Kasumi-1 (cell line): ENCODE data around the gene LRRC47.
"Not testable (repeated sequence)": the region's sequence is repeated elsewhere in the genome, so short reads cannot be mapped to it uniquely, and the experiment has no call there.

ENCODE experiments used
- DNase-seq, 2 experiments: peaks; one replicate each; lab custom pipeline; 2025; lab: John Stamatoyannopoulos, UW

LRRC47 gene

DNA sequence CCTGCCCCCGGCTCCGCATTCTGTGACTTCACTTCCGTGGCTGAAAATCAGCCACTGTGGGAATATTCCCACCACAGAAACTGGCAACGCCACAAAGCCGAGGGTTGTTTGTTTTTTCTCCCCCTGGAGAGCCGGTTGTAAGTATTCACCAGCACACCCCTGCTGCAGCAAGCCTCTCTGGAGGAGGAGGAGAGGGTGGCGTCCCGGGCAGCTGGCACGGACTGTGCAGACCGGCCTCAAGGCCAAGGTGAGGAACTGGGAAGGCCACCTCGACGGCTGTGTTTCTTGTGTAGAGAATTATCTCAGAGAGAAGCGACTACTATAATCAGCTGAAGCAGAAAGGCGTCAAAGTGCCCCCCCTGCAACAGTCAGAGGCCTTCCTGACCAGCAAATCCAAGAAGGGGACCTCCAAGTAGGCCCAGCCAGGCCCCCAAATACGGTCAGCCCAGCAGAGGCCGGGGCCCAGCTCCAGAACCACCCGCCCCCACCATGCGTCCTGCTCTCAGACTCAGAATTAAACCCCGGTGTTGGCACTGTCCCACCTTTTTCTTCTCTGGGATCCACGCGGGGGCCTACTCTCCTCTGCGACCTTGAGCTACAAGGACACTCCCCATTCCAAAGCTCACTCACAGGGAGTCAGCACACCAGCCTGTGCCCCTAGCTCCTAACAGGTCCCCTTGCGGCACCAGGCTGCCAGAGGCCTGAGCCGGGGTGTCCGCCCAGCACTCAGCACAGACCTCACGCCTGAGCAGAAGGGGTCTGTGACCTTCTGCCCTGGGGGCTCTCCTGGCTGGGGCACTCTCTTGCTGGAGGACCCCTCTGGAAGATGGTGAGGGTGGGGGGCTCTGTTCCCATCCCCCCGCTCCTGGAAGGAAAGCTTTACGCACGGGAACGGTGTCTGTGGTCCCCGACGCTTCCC lies 24.9 kb downstream of the LRRC47 start:
- no peak for DNase-seq

GRCh38 chr1:3770047-3770765 lies 26.1 kb downstream of the LRRC47 start:
- no peak for DNase-seq

DNA sequence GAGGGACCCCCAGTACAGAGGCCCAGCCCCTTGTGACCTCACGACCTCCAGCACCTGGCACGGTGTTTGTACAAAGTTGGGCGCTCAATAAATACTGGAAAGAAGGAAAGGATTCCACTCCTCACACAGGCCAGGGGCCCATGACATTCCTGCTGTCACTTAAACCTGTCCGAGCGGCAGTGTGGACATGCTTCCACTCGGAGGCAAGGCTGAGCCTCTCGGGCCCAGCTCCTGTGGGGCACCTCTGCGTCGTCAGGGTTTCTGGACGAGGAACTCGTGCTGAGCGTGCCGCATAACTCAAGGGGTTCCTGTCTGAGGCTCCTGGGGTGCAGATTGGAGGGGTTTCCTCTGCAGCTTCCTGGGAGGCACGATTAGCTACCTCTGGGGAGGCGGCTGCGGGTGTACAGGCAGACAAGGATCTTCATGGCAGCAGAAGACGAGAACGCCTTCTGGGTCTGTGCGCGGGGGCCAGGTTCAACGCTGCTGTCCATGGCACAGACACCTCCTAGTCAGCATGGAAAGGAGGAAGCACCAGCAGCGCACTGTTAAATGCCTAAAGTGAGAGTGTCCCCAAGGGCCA lies 27.4 kb downstream of the LRRC47 start:
- DNase-seq, result no peak

GRCh38 chr1:3767328-3767925 lies 28.9 kb downstream of the LRRC47 start:
- DNase-seq, result no peak

DNA sequence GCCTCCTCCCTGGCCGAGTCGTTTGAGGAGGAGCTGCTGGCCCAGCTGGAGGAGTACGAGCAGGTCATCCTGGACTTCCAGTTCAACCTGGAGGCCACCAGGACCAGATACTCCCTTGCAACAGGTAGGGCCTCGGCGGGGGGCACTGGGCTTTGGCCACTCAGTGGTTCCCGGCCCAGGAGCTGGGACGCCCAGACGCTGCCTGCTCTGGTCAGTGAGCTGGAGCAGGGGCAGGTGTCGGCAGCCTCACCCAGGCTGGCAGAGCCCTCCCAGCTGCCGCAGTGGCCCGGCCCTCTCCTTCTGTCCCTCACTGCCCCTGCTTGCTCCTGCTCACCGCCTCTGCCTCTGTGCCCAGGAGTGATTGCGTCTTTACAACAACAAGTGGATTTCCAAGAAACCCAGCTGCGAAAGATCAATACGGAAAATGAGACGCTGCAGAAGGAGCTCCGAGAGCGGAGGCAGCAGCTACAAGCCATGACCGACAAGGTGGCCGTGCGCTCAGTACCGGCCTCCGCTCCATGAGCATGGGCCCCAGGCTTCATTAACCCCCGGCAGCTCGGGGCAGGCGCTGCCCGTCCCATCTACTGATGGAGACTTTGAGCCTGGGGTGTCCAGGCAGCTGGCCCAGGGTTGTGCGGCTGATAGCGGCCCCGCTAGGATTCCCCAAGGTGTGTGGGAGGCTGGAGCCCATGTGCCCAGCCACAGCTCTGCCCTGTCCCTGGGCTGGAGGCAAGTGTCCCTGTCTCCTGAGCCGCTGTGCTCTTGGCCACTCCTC lies 32.8 kb downstream of the LRRC47 start:
- no peak for DNase-seq

DNA sequence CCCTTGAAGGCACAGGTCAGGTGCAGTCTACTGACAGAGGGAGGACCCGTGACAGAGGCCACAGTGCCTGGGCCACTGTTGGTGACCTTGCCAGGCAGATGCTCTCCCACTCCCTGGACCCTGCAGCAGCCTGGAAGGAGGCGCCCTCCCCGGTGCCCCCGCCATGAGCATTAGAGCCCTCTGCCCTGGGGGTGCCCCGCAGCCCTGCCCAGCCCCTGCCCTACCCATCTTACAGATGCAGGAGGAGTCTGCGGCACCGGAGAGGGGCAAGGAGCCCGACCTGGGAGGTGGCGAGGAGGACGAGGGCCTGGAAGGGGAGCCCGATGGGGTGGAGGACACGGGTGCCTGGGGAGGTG lies 33.4 kb downstream of the LRRC47 start:
- DNase-seq, result no peak

DNA sequence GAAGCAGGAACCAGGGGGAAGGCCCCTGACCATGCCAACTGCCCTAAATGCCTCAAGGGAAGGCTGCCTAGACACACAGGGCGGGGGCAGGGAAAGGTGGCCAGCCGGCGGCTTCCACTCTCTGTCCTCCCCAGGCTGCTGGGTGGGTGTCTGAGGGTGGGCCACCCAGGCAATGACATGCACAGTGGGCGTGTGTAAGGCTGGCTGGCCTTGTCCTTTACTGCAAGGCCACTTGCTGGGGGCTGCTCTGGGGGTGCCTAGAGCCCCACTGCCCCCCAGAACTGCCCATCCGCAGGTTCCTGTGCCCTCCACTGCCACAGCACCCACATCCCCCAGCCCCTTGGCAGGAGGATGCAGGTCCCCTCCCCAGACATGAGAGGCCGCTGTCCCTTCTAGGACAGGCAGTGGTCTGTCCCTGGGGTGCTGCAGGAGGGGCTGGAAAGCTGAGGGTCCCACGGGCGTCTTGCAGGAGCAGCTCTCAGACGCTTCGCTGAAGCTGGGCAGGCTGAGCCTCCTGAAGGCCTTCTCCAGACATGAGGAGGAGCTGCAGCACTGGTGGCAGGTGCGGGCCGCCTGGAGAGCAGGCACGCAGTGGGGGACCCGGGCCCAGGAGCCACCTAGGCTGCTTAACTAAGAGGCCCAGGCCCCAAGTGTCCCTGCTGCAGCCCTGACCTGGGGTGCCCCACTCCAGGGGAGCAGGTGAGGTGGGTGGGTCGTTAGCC lies 34.0 kb downstream of the LRRC47 start:
- no peak for DNase-seq

DNA sequence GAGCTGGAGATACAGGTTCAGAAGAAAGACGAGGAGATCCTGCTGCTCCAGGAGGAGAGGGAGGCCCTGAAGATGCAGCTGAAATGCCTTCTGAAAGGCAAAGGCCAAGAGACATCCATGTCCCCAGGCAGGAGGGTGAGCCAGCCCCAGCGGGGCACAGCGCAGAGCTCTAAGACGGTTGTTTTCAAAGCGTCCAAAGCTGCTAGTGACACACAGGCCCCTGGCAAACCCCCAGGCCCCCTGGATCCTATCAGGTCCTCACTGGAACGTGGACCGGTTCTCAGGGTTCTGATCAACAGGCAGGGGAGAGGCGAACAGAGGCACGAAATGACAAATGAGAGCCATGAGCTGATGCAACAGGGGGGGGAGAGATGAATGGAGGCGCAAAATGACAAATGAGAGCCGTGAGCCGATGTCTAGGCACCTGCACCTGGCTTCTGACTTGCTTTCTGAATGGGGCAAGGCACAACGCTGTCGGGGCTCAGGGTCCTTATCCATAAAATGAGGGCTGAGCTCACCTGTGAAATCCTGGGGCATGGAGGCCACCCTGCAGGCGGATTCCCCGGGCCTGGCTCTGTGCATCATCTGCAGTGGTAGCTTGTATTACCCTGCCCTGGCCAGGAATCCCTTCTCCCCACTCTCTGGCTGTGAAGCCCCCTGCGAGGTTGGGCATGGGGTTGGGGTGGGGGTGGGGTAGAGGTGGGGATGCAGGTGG lies 34.8 kb downstream of the LRRC47 start:
- no peak for DNase-seq

- no peak for DNase-seq
Observed at GRCh38 chr1:3759796-3760195, 36.5 kb downstream of the LRRC47 start.

GRCh38 chr1:3759164-3759563 lies 37.1 kb downstream of the LRRC47 start:
- no peak for DNase-seq

DNA sequence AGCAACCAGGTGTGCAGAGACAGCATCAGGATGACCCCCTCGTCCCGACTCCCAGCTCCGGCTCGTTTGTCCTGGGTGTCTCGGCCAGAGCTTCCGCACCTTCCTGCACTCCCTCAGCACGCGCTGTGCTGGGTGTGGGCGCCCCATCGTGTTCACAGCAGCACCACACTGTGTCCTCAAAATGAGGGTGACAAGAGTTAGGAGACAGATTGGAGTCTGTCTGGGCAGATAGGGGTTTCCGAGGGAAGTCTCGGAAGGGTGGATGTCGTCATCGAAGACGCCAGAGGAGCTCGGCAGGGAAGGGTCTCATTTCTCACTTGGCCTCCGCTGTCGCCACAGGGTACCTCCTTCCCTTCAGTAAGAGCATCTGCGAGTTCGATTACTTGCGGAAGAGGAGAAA lies 39.9 kb downstream of the LRRC47 start:
- DNase-seq, result no peak

- no peak for DNase-seq
Observed at GRCh38 chr1:3753656-3754454, 42.4 kb downstream of the LRRC47 start.

DNA sequence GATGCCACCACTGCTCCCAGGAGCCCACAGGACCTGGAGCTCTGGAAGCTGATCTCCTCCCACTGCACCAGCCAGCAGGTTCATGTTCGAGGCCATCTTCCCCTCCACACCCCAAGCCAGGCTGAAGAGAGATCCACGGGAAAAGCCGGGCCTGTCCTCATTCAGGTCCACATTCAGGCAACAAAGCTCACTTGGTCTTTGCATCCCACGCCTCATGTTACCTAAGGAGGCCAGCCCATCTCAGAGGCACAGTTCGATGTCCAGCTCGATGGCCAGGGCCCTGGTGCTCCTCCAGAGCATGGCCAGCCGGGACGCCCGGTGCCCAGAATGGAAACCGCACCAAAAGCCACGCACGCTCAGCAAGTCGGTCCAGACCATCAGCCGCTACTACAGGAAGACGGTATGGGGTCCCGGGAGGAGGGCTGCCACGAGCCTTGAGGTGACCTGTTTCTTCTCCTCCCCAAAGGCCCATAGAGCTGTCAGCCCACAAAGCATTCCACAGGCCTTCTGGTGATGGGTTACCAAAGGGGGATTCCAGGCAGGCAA lies 43.8 kb downstream of the LRRC47 start, which contains the start of gene CCDC27:
TSS of gene CCDC27 (plus strand) at position 51 of the 546 bp plus-strand sequence. CDS start at position 83, 32 bp downstream.
- DNase-seq, result no peak

- DNase-seq, result no peak
Observed at GRCh38 chr1:3750741-3751140, 45.6 kb downstream of the LRRC47 start.

DNA sequence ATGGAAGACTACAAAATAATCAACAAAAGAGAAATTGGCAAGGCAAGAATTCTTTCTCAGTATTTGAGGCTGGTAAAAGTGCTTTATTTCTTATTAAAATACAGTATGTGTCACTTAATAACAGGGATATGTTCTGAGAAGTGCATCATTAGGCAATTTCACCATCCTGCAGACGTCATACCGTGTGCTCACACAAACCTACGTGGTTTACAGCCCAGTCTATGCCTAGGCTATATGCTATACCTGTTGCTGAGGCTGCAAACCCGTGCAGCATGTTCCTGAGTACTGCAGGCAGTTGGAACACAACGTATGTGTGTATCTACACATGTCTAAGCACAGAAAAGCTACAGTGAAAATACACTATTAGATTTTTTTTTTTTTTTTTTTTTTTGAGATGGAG lies 46.8 kb downstream of the LRRC47 start:
- no peak for DNase-seq

DNA sequence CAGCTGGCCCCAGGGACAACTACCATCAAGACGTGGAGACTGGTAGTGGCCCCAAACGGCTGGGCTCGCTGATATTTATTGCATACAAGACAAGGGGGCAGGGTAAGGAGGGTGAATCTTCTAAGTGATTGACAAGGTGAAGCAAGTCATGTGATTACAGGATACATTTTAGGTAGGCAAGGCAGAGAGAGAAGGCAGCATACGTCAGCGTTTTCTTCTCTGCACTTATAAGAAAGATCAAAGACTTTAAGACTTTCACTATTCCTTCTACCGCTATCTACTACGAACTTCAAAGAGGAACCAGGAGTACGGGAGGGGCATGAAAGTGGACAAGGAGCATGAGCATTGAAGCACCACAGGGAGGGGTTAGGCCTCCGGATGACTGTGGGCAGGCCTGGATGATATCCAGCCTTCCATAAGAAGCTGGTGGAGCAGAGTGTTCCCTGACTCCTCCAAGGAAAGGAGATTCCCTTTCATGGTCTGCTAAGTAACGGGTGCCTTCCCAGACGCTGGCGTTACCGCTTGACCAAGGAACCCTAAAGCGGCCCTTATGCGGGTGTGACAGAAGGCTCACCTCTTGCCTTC lies 47.9 kb downstream of the LRRC47 start:
- not testable (repeated sequence) for DNase-seq

DNA sequence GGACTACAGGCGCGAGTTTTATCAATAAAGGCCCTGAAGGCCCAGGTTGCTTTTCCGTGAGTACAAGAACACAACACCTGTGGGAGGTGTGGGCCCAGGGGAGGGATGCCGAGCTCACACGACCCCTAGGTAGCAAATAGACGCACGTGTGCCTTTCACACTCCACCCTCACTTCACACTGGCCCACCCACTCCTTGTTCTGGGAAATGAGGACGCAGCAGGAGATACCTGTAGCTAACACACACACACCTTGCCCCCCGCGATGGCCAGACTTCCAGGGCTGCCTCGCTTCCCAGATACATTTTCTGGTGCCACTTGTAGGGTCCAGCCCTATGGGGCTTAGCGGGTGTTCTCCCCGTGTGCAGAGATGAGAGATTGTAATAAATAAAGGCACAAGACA lies 48.4 kb downstream of the LRRC47 start:
- DNase-seq, result no peak

DNA sequence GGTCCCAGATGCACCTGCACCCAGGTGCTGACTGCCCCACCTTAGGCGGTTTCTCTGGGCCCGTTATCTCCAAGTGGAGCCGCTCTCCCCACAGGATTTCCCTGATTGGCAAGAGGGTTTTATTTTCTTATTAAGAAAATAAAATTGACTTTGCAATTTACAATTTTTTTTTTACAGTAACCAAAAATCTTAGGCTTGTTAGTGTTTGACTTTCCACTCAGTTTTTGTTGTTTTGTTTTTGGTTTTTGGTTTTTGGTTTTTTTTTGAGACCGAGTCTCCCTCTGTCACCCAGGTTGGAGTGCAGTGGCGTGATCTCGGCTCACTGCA lies 48.8 kb downstream of the LRRC47 start:
- no peak for DNase-seq
